ENCODE results near the gene DTD2.

DTD2 gene

GRCh38 chr14:31456841-31457664 is at the start of gene DTD2:
TSS of gene DTD2 (minus strand) at chr14:31457506. CDS start at chr14:31457393, 113 bp downstream.
- H3K4me3 ChIP-seq (ENCODE audit: low read depth, low read length) = peak within 1 kb of the TSS; percentile 56
- peak; percentile 82 for DNase-seq (ENCODE audit: low read depth)
- TF ChIP-seq CTCF (IDR thresholded peaks at IDR 0.05; ENCODE audit: low read depth, low read length, missing control alignments) = no peak

- DNase-seq (ENCODE audit: low read depth) = no peak
- no peak overlapping the region for H3K4me3 ChIP-seq (ENCODE audit: low read depth, low read length)
- TF ChIP-seq CTCF (IDR thresholded peaks at IDR 0.05; ENCODE audit: low read depth, low read length, missing control alignments) = no peak
Measured at GRCh38 chr14:31505411-31505810, 48.1 kb upstream of the DTD2 start.

GRCh38 chr14:31501870-31502269 is 44.6 kb upstream of the DTD2 start:
- no peak for DNase-seq (ENCODE audit: low read depth)
- no peak for TF ChIP-seq CTCF (IDR thresholded peaks at IDR 0.05; ENCODE audit: low read depth, low read length, missing control alignments)
- H3K4me3 ChIP-seq (ENCODE audit: low read depth, low read length) = no peak overlapping the region

GRCh38 chr14:31492759-31493498 is 35.6 kb upstream of the DTD2 start:
- DNase-seq (ENCODE audit: low read depth) = no peak
- no peak overlapping the region for H3K4me3 ChIP-seq (ENCODE audit: low read depth, low read length)
- no peak for TF ChIP-seq CTCF (IDR thresholded peaks at IDR 0.05; ENCODE audit: low read depth, low read length, missing control alignments)

- peak; percentile 16 for DNase-seq (ENCODE audit: low read depth)
- H3K4me3 ChIP-seq (ENCODE audit: low read depth, low read length) = no peak overlapping the region
- TF ChIP-seq CTCF (IDR thresholded peaks at IDR 0.05; ENCODE audit: low read depth, low read length, missing control alignments) = no peak
Measured at GRCh38 chr14:31489691-31490090, 32.4 kb upstream of the DTD2 start.

GRCh38 chr14:31487886-31488285 is 30.6 kb upstream of the DTD2 start, which contains the start of gene GPR33:
TSS of gene GPR33 (minus strand) at chr14:31488039. CDS start at chr14:31483965, 4,074 bp downstream.
- DNase-seq (ENCODE audit: low read depth) = no peak
- no peak for TF ChIP-seq CTCF (IDR thresholded peaks at IDR 0.05; ENCODE audit: low read depth, low read length, missing control alignments)
- H3K4me3 ChIP-seq (ENCODE audit: low read depth, low read length) = no peak within 1 kb of the TSS

Measured in GM12864 (cell line).